ENCODE measurements around the gene HPX.

The HPX gene

GRCh38 chr11:6459099-6459450, 18.3 kb upstream of the HPX start:
- DNase-seq = no peak

DNA sequence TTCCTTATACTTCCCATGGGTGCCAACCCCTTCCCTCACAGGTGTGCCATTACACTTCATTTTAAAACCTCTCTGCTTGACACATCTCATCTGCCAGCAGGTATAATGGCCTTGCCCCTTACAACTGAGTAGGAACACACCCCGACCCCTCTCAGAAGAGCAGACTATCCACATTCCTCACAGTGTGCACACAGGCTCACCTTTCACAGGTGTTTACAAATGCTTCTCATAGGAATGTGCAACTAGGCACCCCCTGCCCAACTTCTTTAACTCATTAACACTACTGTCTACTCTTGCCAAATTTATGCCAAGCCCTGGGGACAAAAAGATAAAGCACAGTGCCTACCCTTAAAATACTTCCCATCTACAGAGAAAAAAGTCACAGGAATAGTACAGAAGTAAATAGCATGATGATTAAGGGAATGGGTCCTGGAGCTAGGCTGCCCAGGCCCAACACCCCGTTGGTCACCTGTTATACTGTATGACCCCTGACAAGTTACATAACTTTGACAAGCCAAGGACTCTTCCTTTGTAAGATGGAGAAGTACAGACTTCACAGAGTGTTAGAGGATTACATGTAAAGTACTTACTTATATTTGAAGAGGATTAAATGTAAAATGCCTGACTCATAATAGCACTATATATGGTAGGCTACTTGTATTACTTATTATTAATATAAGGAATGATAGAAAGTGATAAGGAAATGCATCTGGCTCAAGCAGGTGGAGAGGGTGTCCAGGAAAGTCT, 17.7 kb upstream of the HPX start:
- DNase-seq = no peak

- DNase-seq = no peak
These were observed 17.0 kb upstream of the HPX start for GRCh38 chr11:6457581-6458320.

GRCh38 chr11:6456361-6457073, 15.7 kb upstream of the HPX start:
- DNase-seq = no peak

GRCh38 chr11:6455070-6455469, 14.3 kb upstream of the HPX start:
- peak; percentile 58 for DNase-seq

DNA sequence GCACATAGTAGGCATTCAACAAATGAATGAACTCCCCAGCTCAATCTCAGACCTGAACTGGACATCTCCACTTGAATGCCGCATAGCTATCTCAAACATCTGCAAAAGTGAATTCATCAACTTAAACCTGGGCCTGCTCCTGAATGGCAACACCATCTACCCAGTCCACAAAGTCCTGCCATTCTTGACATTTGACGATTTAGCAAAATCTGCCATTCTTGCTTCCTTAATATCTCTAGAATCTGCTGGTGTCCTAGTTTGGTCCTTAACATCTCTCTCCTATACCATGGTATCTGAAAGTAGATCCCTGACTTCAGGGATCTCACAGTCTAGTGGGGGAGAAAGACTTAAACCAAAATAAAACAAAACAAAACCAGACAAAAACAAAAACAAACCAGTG, 12.4 kb upstream of the HPX start:
- DNase-seq = no peak

- DNase-seq = no peak
These were observed 11.4 kb upstream of the HPX start for GRCh38 chr11:6452219-6452618.

DNA sequence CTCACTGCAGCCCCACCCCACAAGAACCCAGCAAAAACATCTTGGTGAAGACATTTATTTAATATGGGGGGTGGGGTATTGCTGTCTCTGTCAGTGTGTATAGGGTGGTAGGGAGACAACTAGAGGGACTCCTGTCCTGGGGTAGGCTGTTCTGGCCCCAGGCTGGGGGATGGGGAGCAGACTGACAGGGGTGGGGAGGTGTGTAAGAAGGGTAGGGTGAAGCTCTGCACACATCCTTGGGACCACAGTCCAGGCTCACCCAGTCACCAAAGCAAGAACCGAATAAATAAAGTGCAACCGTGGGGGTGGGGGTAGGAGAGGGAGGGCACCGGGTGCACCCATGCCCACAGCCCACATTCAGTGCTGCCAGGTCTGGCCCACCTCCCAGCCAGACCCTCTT, 7.8 kb upstream of the HPX start:
- no peak for DNase-seq

- peak; percentile 41 for DNase-seq
These were observed 2.6 kb upstream of the HPX start for GRCh38 chr11:6443269-6444003.

DNA sequence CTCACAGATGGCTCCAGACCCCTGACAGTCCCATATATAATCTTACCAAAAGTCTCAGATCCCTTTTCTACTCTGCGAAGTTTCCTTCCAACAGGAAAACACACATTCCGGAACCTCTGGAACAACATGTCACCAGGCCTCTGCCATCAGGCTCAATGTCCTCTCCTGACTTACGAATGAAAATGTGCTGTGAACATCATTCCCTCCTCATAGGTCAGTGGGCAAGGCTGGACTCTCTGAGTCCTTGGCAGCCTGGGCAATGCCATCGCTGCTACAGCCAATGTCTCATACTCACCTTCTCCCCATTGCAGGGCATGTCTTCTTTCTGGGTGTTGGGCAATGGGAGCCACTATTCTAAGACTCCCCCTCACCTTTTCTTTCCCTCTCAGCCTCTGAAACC, 1.7 kb upstream of the HPX start:
- DNase-seq = no peak

- peak; percentile 61 for DNase-seq
These were observed 1.7 kb downstream of the HPX start for GRCh38 chr11:6438979-6439571.

- no peak for DNase-seq
These were observed 2.8 kb downstream of the HPX start for GRCh38 chr11:6437993-6438392.

DNA sequence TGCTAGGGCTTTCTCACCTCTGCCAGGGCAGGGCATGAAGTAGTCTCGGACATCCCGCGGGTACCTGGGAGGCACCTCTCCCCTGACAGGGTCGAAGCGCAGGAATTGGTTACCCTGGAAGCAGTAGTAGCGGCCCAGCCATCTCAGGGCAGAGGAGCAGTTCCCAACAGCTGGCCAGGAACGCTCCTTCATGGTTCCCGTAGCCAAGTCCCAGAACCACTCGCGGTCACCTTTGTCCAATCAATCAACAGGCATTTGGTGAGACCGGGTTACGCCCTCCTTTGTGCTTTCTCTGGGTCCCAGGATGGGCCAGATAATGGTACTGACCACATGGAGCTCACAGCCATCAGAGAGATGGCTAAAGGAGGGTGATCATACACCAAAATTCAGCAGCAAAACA, 3.4 kb downstream of the HPX start:
- no peak for DNase-seq

DNA sequence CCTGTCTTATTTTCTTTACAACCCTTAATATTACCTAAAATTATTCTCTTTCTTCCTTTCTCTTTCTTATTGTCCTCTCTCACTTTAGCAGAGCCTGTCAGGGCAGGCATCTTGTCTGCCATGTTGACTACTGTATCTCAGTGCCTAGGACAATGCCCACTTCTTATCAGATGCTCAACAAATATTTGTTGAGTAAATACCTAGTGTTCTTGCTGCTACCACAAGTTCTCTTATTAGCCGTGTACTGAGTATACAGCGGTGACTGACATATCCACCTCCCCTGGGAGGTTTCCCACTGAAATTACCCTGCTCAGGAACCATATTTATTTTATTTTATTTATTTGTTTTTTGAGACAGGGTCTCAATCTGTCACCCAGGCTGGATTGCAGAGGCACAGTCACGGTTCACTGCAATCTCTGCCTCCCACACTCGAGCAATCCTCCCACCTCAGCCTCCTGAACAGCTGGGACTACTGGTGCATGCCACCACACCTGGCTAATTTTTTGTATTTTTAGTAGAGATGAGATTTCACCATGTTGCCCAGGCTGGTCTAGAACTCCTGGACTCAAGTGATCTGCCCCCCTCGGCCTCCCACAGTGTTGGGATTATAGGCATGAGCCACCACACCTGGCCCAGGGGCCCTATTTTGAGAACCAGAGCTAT, 6.7 kb downstream of the HPX start:
- DNase-seq = no peak

- no peak for DNase-seq
These were observed 8.9 kb downstream of the HPX start for GRCh38 chr11:6431861-6432260.

- DNase-seq = no peak
These were observed 13.3 kb downstream of the HPX start for GRCh38 chr11:6427516-6427915.

GRCh38 chr11:6420677-6421076, 20.1 kb downstream of the HPX start:
- DNase-seq = no peak

DNA sequence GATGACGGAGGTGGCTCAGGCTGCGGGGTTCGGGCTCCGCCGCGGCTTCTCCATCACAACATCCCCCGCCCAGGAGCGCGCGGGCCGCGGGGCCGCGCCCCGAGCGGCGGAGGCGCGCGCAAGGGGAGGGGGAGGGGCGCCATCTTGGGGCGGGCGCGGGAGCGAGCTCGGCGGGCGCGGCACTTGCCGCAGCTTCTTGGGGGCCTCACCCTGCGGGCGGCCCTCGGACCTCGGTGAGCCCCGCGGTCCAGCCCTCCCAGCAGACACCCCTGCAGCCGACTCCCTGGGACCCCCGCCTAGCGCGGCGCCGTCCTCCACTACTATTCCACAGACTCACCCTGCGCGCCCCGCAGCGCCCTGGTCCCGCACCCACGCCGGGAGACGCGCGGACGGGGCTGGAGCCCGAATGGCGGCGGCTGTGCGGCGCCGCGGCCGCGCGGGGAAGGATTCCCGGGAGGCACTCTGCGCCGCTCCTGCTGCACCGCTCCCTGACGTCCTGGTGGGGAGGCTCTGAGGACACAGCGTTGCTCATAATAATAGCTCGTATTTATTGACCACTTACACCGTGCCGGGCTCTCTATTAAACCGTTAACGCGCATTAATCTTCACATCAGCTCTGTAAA, 21.7 kb downstream of the HPX start, which contains the start of gene APBB1:
TSS of gene APBB1 (minus strand) at position 86 of the 623 bp plus-strand sequence. CDS start 7,747 bp downstream, outside the sequence.
- DNase-seq = peak; percentile 8

DNA sequence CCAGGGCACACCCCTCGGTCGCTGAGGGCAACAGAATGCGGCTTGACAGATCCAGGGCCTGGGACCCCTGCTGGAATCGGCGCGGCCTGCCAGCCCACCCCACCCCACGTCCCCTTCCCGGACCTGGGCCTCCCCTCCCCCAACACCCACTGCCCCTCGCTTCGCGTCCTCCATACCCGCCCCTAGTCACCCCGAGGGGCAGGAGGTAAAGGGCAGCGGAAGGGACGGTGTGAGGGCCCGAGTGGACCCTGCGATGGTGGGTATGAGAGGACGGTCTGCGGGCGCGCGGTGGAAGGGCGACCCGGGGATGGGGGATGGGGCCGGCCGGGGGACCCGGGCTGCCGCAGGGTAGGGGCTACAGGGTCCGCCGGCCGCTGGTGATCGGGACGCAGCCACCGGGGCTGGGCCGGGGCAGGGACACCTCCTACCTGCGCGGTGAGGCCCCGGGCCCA, 22.2 kb downstream of the HPX start:
- DNase-seq = no peak

DNA sequence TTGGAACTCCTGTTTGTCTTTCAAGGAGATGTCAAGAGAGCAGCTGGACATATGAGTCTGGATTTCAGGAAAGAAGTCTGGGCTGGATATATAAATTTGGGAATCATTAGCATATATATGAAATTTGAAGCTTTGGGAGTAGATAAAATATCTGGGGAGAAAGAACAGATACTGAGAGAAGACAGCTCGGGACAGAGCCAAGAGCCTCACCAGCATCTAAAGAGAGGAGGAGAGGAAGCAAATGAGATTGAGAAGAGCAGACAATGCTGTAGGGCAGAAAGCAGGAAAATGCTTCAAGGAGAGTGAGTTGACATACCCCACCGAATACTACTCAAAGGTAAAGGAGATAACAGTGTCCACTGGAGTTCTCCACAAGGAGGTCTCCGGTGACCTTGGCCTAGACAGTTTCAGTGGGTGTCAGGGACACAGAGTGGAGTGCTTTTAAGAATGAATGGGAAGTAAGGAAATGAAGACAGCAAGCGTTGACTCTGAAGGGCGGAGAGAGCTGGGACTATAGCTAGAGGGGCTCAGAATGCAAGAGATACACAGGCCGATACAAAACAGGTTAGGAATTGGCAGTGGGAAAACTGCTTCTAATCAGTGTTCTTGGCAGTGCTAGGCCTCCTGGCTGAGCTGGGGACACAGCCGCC, 22.8 kb downstream of the HPX start:
- no peak for DNase-seq

- no peak for DNase-seq
These were observed 25.0 kb downstream of the HPX start for GRCh38 chr11:6415797-6416196.
